OCI-LY7 (cell line): Measurements from ENCODE around the gene TPCN1. TPM values are rescaled to one million over a fixed set of nuclear protein-coding genes. Genes with fewer than 3 reads are reported as not detected.

Experiments
- BruUV-seq: library from RNA; stranded (reverse); fragments of 400-500 nt; replicated peaks from 2 replicates; lab custom pipeline; 2021; lab: Mats Ljungman, UMichigan
- CTCF ChIA-PET: fragments of 300-600 bp; sonication (Branson Sonifier 250); formaldehyde crosslinking; loops from one replicate; lab custom pipeline; 2022; ENCODE audit warnings: antibody characterized with exemption; ENCODE audit not compliant: unreplicated experiment; lab: Charles Lee
- POLR2A ChIA-PET: fragments of 300-600 bp; sonication (Branson Sonifier 250); formaldehyde crosslinking; loops from one replicate; lab custom pipeline; 2022; ENCODE audit warnings: antibody characterized with exemption; lab: Charles Lee
- DNase-seq: peaks from one replicate; pipeline ENCODE4 v3.0.0-alpha.2; 2015; ENCODE audit warnings: low spot score
- H2AFZ ChIP-seq: fragments of 200-600 bp; sonication (generic), shearing (Covaris generic); 2 replicates; pipeline ENCODE4 v1.6.1; 2014; ENCODE audit warnings: mild to moderate bottlenecking, antibody characterized with exemption, low read length, moderate library complexity
- H3K27ac ChIP-seq: fragments of 200-600 bp; sonication (generic); 2 replicates; pipeline ENCODE4 v1.5.1; 2014; ENCODE audit warnings: mixed run types, low read depth, mild to moderate bottlenecking, moderate library complexity, low read length, inconsistent platforms; ENCODE audit not compliant: poor library complexity, severe bottlenecking
- H3K36me3 ChIP-seq: fragments of 200-600 bp; sonication (generic); 2 replicates; pipeline ENCODE4 v1.6.1; 2014; ENCODE audit warnings: mild to moderate bottlenecking, antibody characterized with exemption, low read length, moderate library complexity, mixed read lengths; ENCODE audit not compliant: insufficient read depth
- H3K4me1 ChIP-seq: fragments of 200-600 bp; sonication (generic); 2 replicates; pipeline ENCODE4 v1.5.1; 2014; ENCODE audit warnings: mild to moderate bottlenecking, low read length; ENCODE audit not compliant: insufficient read depth, poor library complexity, severe bottlenecking
- H3K4me2 ChIP-seq: fragments of 200-600 bp; sonication (generic); 2 replicates; pipeline ENCODE4 v1.6.1; 2014; ENCODE audit warnings: mild to moderate bottlenecking, low read length
- H3K4me3 ChIP-seq: fragments of 200-600 bp; sonication (generic); 2 replicates; pipeline ENCODE4 v1.5.1; 2014; ENCODE audit warnings: mild to moderate bottlenecking, low read depth, low read length; ENCODE audit not compliant: poor library complexity, severe bottlenecking
- H3K79me2 ChIP-seq: fragments of 200-600 bp; sonication (generic); 2 replicates; pipeline ENCODE4 v1.6.1; 2016; ENCODE audit warnings: low read depth, mild to moderate bottlenecking, low read length, moderate library complexity, mixed read lengths; ENCODE audit not compliant: insufficient read depth
- H3K9me2 ChIP-seq: fragments of 200-600 bp; sonication (generic); 2 replicates; pipeline ENCODE4 v1.6.1; 2016; ENCODE audit warnings: mild to moderate bottlenecking, low read length, mixed read lengths; ENCODE audit not compliant: insufficient read depth
- H3K9me3 ChIP-seq: fragments of 200-600 bp; sonication (generic); 2 replicates; pipeline ENCODE4 v1.6.1; 2014; ENCODE audit warnings: mild to moderate bottlenecking, mixed run types, low read length, mixed read lengths
- H4K20me1 ChIP-seq: fragments of 200-600 bp; sonication (generic); 2 replicates; pipeline ENCODE4 v1.6.1; 2014; ENCODE audit warnings: mild to moderate bottlenecking, antibody characterized with exemption, low read length, moderate library complexity, mixed read lengths; ENCODE audit not compliant: insufficient read depth
- EZH2phosphoT487 ChIP-seq: fragments of 200-600 bp; sonication (generic); IDR thresholded peaks from 2 replicates; pipeline ENCODE4 v1.6.1; 2018; ENCODE audit warnings: low read depth, borderline replicate concordance, mild to moderate bottlenecking, mixed run types, antibody characterized with exemption, low read length, moderate library complexity, mixed read lengths
- intact Hi-C: fragments of 100-400 bp; cut with micrococcal nuclease; formaldehyde crosslinking; loops from one replicate; pipeline ENCODE4 v1.10.0; 2022; ENCODE audit not compliant: unreplicated experiment
- microRNA-seq: library from miRNA; unstranded; fragments of <30 nt; microRNA quantifications from one replicate; pipeline ENCODE4 v1.2.0, GENCODE V29; 2022; ENCODE audit warnings: borderline replicate concordance
- small RNA-seq: library from RNA; depleted of rRNA; stranded (forward); fragments of <200 nt; gene quantifications from one replicate; pipeline ENCODE3, GENCODE V24; 2014
- total RNA-seq, 2 experiments: library from RNA; depleted of rRNA in 1 of 2; stranded (reverse); fragments of >200 nt in 1 of 2; shearing (Covaris generic) in 1 of 2; gene quantifications; 2 replicates each; pipeline ENCODE4 v1.2.3, GENCODE V29; 2014 to 2022
- TF ChIP-seq, protein P1 (sequence below): fragments of 200-600 bp; sonication (generic); conservative IDR thresholded peaks from 2 replicates; pipeline ENCODE4 v1.5.1; 2014; ENCODE audit warnings: mild to moderate bottlenecking, antibody characterized with exemption, low read length, moderate library complexity, mixed read lengths

The TPCN1 gene
- total RNA-seq, 2 experiments from 2014 or later = 96.0 to 160 TPM

GRCh38 chr12:113347892-113348291, 126.6 kb downstream of the TPCN1 start:
- H4K20me1 ChIP-seq = no peaks in the 10 kb centered on the region
- POLR2A ChIA-PET = interaction anchor here (0.7 to 2.2 kb wide), 3 partner anchors 8 to 65 kb away, joined by 3 to 6 read pairs (median 6); partner anchors contain the start of gene SLC8B1
- no peak overlapping the region for H2AFZ ChIP-seq
- H3K36me3 ChIP-seq = no peaks in the 10 kb centered on the region
- no peak for TF ChIP-seq EZH2phosphoT487
- TF ChIP-seq, protein P1, sequence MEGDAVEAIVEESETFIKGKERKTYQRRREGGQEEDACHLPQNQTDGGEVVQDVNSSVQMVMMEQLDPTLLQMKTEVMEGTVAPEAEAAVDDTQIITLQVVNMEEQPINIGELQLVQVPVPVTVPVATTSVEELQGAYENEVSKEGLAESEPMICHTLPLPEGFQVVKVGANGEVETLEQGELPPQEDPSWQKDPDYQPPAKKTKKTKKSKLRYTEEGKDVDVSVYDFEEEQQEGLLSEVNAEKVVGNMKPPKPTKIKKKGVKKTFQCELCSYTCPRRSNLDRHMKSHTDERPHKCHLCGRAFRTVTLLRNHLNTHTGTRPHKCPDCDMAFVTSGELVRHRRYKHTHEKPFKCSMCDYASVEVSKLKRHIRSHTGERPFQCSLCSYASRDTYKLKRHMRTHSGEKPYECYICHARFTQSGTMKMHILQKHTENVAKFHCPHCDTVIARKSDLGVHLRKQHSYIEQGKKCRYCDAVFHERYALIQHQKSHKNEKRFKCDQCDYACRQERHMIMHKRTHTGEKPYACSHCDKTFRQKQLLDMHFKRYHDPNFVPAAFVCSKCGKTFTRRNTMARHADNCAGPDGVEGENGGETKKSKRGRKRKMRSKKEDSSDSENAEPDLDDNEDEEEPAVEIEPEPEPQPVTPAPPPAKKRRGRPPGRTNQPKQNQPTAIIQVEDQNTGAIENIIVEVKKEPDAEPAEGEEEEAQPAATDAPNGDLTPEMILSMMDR = no peak
- no peaks in the 10 kb centered on the region for H3K79me2 ChIP-seq
- no peaks in the 10 kb centered on the region for H3K4me1 ChIP-seq
- intact Hi-C loops = no loop called here
- no peaks in the 10 kb centered on the region for H3K9me3 ChIP-seq
- no TSS peak for BruUV-seq
- H3K4me2 ChIP-seq = no peak overlapping the region
- no peaks in the 10 kb centered on the region for H3K9me2 ChIP-seq
- H3K4me3 ChIP-seq = no peak overlapping the region
- CTCF ChIA-PET = no interaction called here
- DNase-seq = no peak
- H3K27ac ChIP-seq = no peak overlapping the region

Small RNAs within 50 kb of the gene (microRNA-seq; reads per million reads assigned to microRNA genes)
- not detected for gene MIR6762

Small RNAs within 50 kb of the gene (small RNA-seq; reads per million reads assigned to genes)
- gene MIR6762 (not detected), gene RF00019 (not detected)

Other genes with a start within 250 kb of the TPCN1 start
- 22.7 and 33.2 TPM in 2 replicates for gene OAS2, start 242.9 kb upstream of the TPCN1 start, total RNA-seq (2014; rRNA removed; shearing (Covaris generic))
- gene OAS2, start 242.9 kb upstream of the TPCN1 start, total RNA-seq (2022) = 46.8 and 52.6 TPM in 2 replicates
- 263 and 293 TPM in 2 replicates for gene DTX1, start 164.7 kb upstream of the TPCN1 start, total RNA-seq (2014; rRNA removed; shearing (Covaris generic))
- gene DTX1, start 164.7 kb upstream of the TPCN1 start, total RNA-seq (2022) = 510 and 535 TPM in 2 replicates
- gene RASAL1, start 85.7 kb upstream of the TPCN1 start, total RNA-seq (2014; rRNA removed; shearing (Covaris generic)) = 69.1 and 89.1 TPM in 2 replicates
- 67.5 and 74.4 TPM in 2 replicates for gene RASAL1, start 85.7 kb upstream of the TPCN1 start, total RNA-seq (2022)
- gene CFAP73, start 71.7 kb upstream of the TPCN1 start, total RNA-seq (2014; rRNA removed; shearing (Covaris generic)) = 14.0 and 26.9 TPM in 2 replicates
- gene CFAP73, start 71.7 kb upstream of the TPCN1 start, total RNA-seq (2022) = 37.4 and 39.2 TPM in 2 replicates
- gene DDX54, start 36.0 kb upstream of the TPCN1 start, total RNA-seq (2014; rRNA removed; shearing (Covaris generic)) = 86.0 and 87.2 TPM in 2 replicates
- 145 and 150 TPM in 2 replicates for gene DDX54, start 36.0 kb upstream of the TPCN1 start, total RNA-seq (2022)
- 72.5 and 90.8 TPM in 2 replicates for gene RITA1, start 35.7 kb upstream of the TPCN1 start, total RNA-seq (2014; rRNA removed; shearing (Covaris generic))
- gene RITA1, start 35.7 kb upstream of the TPCN1 start, total RNA-seq (2022) = 59.5 and 68.6 TPM in 2 replicates
- 40.6 and 47.1 TPM in 2 replicates for gene SLC8B1, start 113.6 kb downstream of the TPCN1 start, total RNA-seq (2014; rRNA removed; shearing (Covaris generic))
- gene SLC8B1, start 113.6 kb downstream of the TPCN1 start, total RNA-seq (2022) = 57.2 and 69.1 TPM in 2 replicates
- 2.3 and 3.4 TPM in 2 replicates for gene PLBD2, start 137.1 kb downstream of the TPCN1 start, total RNA-seq (2014; rRNA removed; shearing (Covaris generic))
- 9.1 and 14.4 TPM in 2 replicates for gene PLBD2, start 137.1 kb downstream of the TPCN1 start, total RNA-seq (2022)
- gene SDS, start 182.4 kb downstream of the TPCN1 start, total RNA-seq (2014; rRNA removed; shearing (Covaris generic)) = not detected in 2 replicates
- not detected in 2 replicates for gene SDS, start 182.4 kb downstream of the TPCN1 start, total RNA-seq (2022)
- not detected in 2 replicates for gene SDSL, start 200.9 kb downstream of the TPCN1 start, total RNA-seq (2014; rRNA removed; shearing (Covaris generic))
- gene SDSL, start 200.9 kb downstream of the TPCN1 start, total RNA-seq (2022) = not detected in 2 replicates